ENCODE measurements around the gene ADCYAP1R1.

Gene ADCYAP1R1

GRCh38 chr7:31082017-31082416 lies 29.9 kb downstream of the ADCYAP1R1 start:
- no peaks in the 10 kb centered on the region for H3K9me3 ChIP-seq
- no peak for TF ChIP-seq CTCF (IDR thresholded peaks at IDR 0.05; ENCODE audit: low read depth, low read length)
- DNase-seq: no peak
- no peaks in the 10 kb centered on the region for H3K4me1 ChIP-seq
- no peaks in the 10 kb centered on the region for H3K36me3 ChIP-seq
- H3K4me3 ChIP-seq (ENCODE audit: low read depth, low read length): no peak overlapping the region
- H3K27me3 ChIP-seq: no peaks in the 10 kb centered on the region

- H3K4me3 ChIP-seq (ENCODE audit: low read depth, low read length): no peak overlapping the region
- H3K9me3 ChIP-seq: no peaks in the 10 kb centered on the region
- DNase-seq: no peak
- no peaks in the 10 kb centered on the region for H3K36me3 ChIP-seq
- no peaks in the 10 kb centered on the region for H3K27me3 ChIP-seq
- no peak for TF ChIP-seq CTCF (IDR thresholded peaks at IDR 0.05; ENCODE audit: low read depth, low read length)
- no peaks in the 10 kb centered on the region for H3K4me1 ChIP-seq
These were observed 30.3 kb downstream of the ADCYAP1R1 start for GRCh38 chr7:31082447-31082846.

GRCh38 chr7:31083210-31083786 lies 31.2 kb downstream of the ADCYAP1R1 start:
- no peak for DNase-seq
- Histone ChIP-seq H3K4me1 (no peaks in the 10 kb centered on the region), H3K4me3 (ENCODE audit: low read depth, low read length) (no peak overlapping the region), H3K36me3 (no peaks in the 10 kb centered on the region), H3K9me3 (no peaks in the 10 kb centered on the region), H3K27me3 (no peaks in the 10 kb centered on the region)
- no peak for TF ChIP-seq CTCF (IDR thresholded peaks at IDR 0.05; ENCODE audit: low read depth, low read length)

GRCh38 chr7:31084226-31084625 lies 32.1 kb downstream of the ADCYAP1R1 start:
- no peaks in the 10 kb centered on the region for H3K36me3 ChIP-seq
- TF ChIP-seq CTCF (IDR thresholded peaks at IDR 0.05; ENCODE audit: low read depth, low read length): no peak
- no peaks in the 10 kb centered on the region for H3K9me3 ChIP-seq
- H3K27me3 ChIP-seq: no peaks in the 10 kb centered on the region
- H3K4me3 ChIP-seq (ENCODE audit: low read depth, low read length): no peak overlapping the region
- no peak for DNase-seq
- H3K4me1 ChIP-seq: no peaks in the 10 kb centered on the region

GRCh38 chr7:31087351-31087750 lies 35.2 kb downstream of the ADCYAP1R1 start:
- TF ChIP-seq CTCF (IDR thresholded peaks at IDR 0.05; ENCODE audit: low read depth, low read length): no peak

GRCh38 chr7:31091924-31092434 lies 39.9 kb downstream of the ADCYAP1R1 start:
- TF ChIP-seq CTCF (IDR thresholded peaks at IDR 0.05; ENCODE audit: low read depth, low read length): no peak
- no peaks in the 10 kb centered on the region for H3K4me1 ChIP-seq
- no peaks in the 10 kb centered on the region for H3K27me3 ChIP-seq
- H3K9me3 ChIP-seq: no peaks in the 10 kb centered on the region
- H3K4me3 ChIP-seq (ENCODE audit: low read depth, low read length): no peak overlapping the region
- no peaks in the 10 kb centered on the region for H3K36me3 ChIP-seq
- DNase-seq: no peak

More at GRCh38 chr7:31087351-31087750, 35.2 kb downstream of the ADCYAP1R1 start:
- Histone ChIP-seq H3K4me1 (no peaks in the 10 kb centered on the region), H3K36me3 (no peaks in the 10 kb centered on the region), H3K4me3 (ENCODE audit: low read depth, low read length) (no peak overlapping the region), H3K27me3 (no peaks in the 10 kb centered on the region), H3K9me3 (no peaks in the 10 kb centered on the region)
- no peak for DNase-seq

Measured in BE2C (cell line).